ENCODE data around the gene CCDC24.

The CCDC24 gene

DNA sequence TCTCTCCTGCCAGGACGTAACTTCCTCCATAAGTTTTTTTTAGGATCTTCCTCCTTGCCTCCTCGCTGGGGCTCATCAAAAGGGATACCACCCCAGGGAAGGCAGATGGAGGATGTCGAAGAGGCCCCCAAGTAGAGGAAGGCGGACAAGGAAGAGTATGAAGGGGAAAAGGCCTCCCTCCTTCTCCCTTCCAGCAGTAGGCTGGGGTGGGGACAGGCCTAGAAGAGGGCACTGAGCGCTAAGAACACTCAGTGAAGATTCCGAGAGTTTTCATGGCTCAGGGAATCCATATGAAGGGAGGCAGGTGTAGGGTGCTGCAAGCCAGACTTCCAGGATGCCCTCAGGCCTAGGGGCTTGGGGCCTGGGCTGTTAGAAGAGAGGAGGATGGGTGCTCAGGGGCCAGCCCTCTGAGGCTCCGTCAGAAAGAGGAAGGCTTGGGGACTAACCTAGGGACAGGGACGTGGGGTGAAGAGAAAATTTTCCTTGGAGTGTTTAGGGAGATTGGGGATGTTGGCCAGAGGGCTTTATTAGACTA is 41.7 kb downstream of the CCDC24 start:
- Histone ChIP-seq H3K27me3 (ENCODE audit: insufficient read depth, low read length) (peaks cover 2% of the 10 kb centered on the region), H3K9me3 (ENCODE audit: low read length) (no peaks in the 10 kb centered on the region), H2AFZ (ENCODE audit: low read depth, low read length) (no peak overlapping the region)

DNA sequence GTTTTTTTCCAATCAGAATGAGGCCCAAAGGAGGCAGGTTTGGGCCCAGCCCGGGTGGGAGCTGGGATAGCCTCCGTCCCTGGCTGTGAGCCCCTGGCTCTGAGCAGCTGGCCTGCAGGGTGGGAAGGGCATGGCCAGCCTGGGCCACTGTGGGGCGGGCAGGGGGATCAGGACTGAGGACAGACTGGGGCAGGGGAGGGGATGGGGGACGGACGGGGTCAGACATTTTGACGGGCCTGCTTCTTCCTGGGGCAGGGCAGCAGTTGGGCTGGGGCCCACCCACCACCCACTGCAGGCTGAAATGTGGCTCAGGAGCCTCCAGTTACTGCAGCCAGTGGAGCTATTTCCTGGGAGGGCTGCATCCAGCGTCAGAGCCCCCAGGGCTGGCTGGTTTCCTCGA is 42.4 kb downstream of the CCDC24 start:
- Histone ChIP-seq H3K9me3 (ENCODE audit: low read length) (no peaks in the 10 kb centered on the region), H3K27me3 (ENCODE audit: insufficient read depth, low read length) (peaks cover 2% of the 10 kb centered on the region), H2AFZ (ENCODE audit: low read depth, low read length) (no peak overlapping the region), H3K4me1 (ENCODE audit: insufficient read depth, low read length) (peaks cover 27% of the 10 kb centered on the region), H3K36me3 (ENCODE audit: insufficient read depth, low read length) (no peaks in the 10 kb centered on the region), H3K4me3 (ENCODE audit: low read length) (no peak overlapping the region)

More for the DNA sequence above, 41.7 kb downstream of the CCDC24 start:
- Histone ChIP-seq H3K4me3 (ENCODE audit: low read length) (no peak overlapping the region), H3K36me3 (ENCODE audit: insufficient read depth, low read length) (no peaks in the 10 kb centered on the region), H3K4me1 (ENCODE audit: insufficient read depth, low read length) (peaks cover 27% of the 10 kb centered on the region)

DNA sequence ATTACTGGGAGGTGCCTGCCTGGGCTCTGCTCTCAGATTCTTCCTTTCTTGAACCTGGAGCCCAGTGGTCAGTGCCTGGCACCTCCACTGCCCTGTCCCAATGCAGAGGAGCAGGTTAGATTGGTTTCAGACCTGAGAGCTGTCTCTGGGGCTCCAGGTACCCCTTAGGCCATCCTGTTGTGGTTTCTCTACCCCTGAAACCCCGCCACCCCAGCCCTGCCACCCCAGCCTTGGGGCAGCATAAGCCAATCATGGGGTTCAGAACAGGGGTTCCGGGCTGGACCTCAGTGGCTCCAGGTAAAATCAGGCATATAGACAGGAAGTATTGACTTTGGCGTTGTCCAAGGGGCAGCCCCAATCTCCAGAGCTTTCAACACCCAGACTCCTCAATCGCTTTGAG is 43.0 kb downstream of the CCDC24 start:
- Histone ChIP-seq H3K27me3 (ENCODE audit: insufficient read depth, low read length) (peaks cover 2% of the 10 kb centered on the region), H3K4me1 (ENCODE audit: insufficient read depth, low read length) (peaks cover 23% of the 10 kb centered on the region), H3K36me3 (ENCODE audit: insufficient read depth, low read length) (no peaks in the 10 kb centered on the region), H3K4me3 (ENCODE audit: low read length) (no peak overlapping the region), H3K9me3 (ENCODE audit: low read length) (no peaks in the 10 kb centered on the region), H2AFZ (ENCODE audit: low read depth, low read length) (no peak overlapping the region)

DNA sequence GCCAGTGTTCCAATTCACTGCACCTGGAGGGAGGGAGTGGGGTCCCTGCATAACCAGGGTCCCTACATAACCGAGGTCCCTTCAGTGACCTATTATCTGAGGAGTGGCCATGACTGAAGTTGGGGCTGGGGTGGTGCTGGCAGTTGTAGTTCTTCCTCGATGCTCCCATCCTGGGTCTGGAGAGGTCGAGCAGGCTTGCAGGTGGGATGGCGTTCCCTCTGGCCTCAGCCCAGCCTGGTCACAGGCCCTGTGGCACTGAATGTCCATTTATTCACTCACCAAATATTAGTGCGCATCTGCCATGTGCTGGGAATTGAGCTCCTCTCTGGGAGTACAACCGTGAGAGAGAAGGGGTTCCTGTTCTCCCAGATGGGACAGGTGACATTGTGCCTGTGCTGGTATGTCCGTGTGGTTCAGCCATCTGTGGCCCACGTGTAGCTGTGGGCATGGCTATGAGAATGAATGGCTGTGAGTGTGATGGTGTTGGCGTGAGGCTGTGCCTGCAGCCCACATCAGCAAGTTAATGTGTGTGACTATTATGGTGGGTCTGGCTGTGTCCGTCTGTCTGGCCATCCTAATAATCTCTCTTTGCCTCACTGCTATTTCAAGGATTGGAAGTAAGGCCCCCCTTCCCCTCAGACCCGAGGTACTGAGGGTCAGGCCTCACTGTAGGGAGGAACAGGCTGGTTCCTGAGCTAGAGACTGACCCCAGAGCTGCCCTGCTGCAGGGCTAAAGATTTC is 43.7 kb downstream of the CCDC24 start:
- no peaks in the 10 kb centered on the region for H3K36me3 ChIP-seq (ENCODE audit: insufficient read depth, low read length)
- no peak overlapping the region for H2AFZ ChIP-seq (ENCODE audit: low read depth, low read length)
- peaks cover 21% of the 10 kb centered on the region for H3K4me1 ChIP-seq (ENCODE audit: insufficient read depth, low read length)
- H3K9me3 ChIP-seq (ENCODE audit: low read length) = no peaks in the 10 kb centered on the region
- H3K27me3 ChIP-seq (ENCODE audit: insufficient read depth, low read length) = peaks cover 2% of the 10 kb centered on the region
- H3K4me3 ChIP-seq (ENCODE audit: low read length) = no peak overlapping the region

DNA sequence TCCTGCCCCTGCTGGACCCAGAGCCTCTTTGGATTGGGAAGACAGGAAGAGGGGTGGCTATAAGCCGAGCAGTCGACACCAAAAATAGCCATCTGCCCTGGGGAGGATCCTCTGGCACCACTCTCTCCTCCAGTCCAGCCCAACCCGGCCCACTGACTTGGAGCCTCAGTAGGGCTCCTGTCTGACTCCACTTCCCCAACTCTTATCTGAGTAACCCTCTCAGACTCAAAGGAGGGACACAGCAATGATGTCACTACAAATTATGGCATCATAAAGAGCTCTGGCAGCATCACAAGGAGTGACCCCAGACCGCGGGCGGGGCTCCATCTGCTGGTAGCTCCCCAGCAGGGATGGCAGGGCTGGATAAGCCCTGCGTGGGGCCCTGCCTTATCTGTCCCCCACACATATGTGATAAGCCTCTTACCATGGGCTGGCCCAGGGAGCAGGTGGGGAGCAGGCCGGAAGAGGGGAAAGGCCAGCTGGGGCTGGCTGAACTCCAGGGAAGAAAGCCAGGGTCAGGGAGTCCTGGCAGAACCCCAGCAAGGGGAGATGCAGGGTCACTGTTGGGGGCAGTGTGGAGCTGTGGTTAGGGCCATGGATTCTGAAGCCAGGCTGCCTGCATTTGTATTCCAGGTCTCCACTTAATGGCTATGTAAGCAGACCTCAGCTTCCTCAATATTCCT is 44.5 kb downstream of the CCDC24 start:
- Histone ChIP-seq H2AFZ (ENCODE audit: low read depth, low read length) (no peak overlapping the region), H3K9me3 (ENCODE audit: low read length) (no peaks in the 10 kb centered on the region), H3K27me3 (ENCODE audit: insufficient read depth, low read length) (peaks cover 2% of the 10 kb centered on the region), H3K36me3 (ENCODE audit: insufficient read depth, low read length) (no peaks in the 10 kb centered on the region), H3K4me3 (ENCODE audit: low read length) (no peak overlapping the region), H3K4me1 (ENCODE audit: insufficient read depth, low read length) (peaks cover 19% of the 10 kb centered on the region)

DNA sequence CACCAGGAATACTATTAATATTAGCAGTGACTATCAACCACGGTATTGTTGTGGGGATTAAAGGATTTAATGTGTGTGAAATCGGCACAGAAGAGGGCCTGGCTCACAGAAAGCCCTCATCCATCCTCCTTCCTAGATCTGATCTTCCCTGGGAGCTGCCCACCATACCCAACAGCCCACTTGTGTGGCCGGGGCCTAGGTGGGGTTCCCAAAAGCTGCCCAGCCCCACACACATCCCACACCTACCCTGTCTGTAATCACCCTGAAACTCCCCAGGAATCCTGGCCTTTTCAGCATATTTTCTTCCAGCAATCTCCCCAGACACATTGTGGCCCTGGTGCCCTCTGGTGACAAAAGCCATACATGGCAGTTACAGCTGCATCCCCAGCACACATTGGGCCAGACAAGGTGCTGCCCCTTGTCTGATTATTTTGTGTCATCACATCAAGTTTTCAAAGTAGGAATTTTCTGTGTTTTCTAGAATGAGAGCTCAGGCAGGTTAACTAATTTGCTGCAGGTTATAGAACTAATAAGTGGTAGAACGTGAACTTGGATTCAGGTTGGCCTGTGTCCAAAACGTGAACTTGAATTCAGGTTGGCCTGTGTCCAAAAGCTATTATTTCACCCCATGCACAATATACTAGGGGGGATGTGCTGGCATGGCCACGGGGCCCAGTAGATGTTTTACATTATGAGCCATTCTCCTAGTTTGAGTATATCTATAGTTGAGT is 45.2 kb downstream of the CCDC24 start:
- peaks cover 12% of the 10 kb centered on the region for H3K4me1 ChIP-seq (ENCODE audit: insufficient read depth, low read length)
- no peak overlapping the region for H2AFZ ChIP-seq (ENCODE audit: low read depth, low read length)
- no peak overlapping the region for H3K4me3 ChIP-seq (ENCODE audit: low read length)
- H3K36me3 ChIP-seq (ENCODE audit: insufficient read depth, low read length) = no peaks in the 10 kb centered on the region
- no peaks in the 10 kb centered on the region for H3K9me3 ChIP-seq (ENCODE audit: low read length)
- peaks cover 2% of the 10 kb centered on the region for H3K27me3 ChIP-seq (ENCODE audit: insufficient read depth, low read length)

DNA sequence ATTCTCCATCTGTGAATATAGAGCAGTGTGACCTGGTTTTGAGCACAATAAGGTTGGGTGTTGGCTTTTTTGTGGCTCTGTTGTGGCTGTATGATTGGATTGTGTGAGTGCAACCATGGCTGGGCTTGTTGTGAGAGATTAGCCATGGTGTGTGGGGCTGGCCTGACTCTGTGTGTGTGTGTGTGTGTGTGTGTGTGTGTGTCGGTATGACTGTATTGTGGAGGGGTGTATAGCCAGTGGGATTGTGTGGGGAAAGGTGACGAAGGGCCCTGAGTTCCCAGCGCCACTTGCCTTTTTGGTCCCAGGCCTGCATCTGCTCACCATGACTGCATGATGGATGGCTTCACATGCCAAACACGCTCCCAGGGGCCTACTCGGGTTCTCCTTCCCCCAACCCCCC is 45.8 kb downstream of the CCDC24 start:
- Histone ChIP-seq H3K9me3 (ENCODE audit: low read length) (no peaks in the 10 kb centered on the region), H3K4me3 (ENCODE audit: low read length) (no peak overlapping the region), H3K27me3 (ENCODE audit: insufficient read depth, low read length) (peaks cover 2% of the 10 kb centered on the region), H3K4me1 (ENCODE audit: insufficient read depth, low read length) (peaks cover 6% of the 10 kb centered on the region), H3K36me3 (ENCODE audit: insufficient read depth, low read length) (no peaks in the 10 kb centered on the region), H2AFZ (ENCODE audit: low read depth, low read length) (no peak overlapping the region)

DNA sequence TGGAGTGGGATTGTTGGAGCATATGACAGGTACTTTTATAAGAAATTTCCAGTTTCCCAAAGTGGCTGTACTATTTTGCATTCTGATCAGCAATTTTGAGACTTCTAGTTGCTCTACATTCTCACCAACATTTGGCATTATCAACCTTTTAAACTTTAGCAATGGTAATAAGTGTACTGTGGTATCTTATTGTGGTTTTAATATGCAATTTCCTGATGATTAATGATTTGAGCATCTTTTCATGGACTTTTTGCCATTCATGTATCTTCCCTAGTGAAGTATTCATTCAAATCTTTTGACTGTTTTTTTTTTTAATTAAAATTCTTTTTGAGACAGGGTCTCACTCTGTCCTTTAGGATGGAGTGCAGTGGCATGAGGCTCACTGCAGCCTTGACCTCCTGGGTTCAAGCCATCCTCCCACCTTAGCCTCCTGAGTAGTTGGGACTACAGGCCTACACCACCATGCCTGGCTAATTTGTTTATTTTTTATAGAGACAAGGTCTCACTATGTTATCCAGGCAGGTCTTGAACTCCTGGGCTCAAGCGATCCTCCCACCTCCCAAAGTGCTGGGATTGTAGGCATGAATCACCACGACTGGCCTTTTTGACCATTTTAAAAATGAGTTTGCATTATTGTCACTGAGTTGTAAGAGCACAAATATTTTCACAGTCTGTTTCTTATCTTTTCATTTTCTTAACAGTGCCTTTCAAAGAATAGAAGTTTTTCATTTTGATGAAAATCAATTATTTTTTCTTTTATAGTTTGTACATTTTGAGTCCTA is 47.7 kb downstream of the CCDC24 start:
- H2AFZ ChIP-seq (ENCODE audit: low read depth, low read length) = no peak overlapping the region
- H3K4me3 ChIP-seq (ENCODE audit: low read length) = no peak overlapping the region
- H3K4me1 ChIP-seq (ENCODE audit: insufficient read depth, low read length) = peaks cover 5% of the 10 kb centered on the region
- no peaks in the 10 kb centered on the region for H3K36me3 ChIP-seq (ENCODE audit: insufficient read depth, low read length)
- no peaks in the 10 kb centered on the region for H3K9me3 ChIP-seq (ENCODE audit: low read length)
- no peaks in the 10 kb centered on the region for H3K27me3 ChIP-seq (ENCODE audit: insufficient read depth, low read length)

DNA sequence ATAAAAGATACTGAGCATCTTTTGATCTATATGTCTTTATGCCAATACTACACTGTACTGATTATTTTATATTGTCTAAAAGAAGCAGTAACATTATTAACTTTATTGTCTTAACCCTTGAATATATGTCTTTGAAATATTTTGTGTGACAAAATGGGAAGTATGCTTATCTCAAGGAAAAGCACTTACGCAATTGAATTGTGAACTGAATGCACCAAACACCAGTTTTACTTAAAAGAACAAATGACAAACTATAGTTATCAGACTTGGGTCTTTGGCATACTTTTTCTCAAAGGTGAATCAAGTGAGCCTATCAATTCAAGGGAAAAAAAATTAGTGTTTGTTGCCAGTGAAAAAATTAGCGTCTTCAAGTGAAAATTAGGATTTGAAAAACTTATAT is 49.0 kb downstream of the CCDC24 start:
- Histone ChIP-seq H2AFZ (ENCODE audit: low read depth, low read length) (no peak overlapping the region), H3K4me1 (ENCODE audit: insufficient read depth, low read length) (peaks cover 5% of the 10 kb centered on the region), H3K9me3 (ENCODE audit: low read length) (no peaks in the 10 kb centered on the region), H3K27me3 (ENCODE audit: insufficient read depth, low read length) (peaks cover 6% of the 10 kb centered on the region), H3K36me3 (ENCODE audit: insufficient read depth, low read length) (no peaks in the 10 kb centered on the region), H3K4me3 (ENCODE audit: low read length) (no peak overlapping the region)

DNA sequence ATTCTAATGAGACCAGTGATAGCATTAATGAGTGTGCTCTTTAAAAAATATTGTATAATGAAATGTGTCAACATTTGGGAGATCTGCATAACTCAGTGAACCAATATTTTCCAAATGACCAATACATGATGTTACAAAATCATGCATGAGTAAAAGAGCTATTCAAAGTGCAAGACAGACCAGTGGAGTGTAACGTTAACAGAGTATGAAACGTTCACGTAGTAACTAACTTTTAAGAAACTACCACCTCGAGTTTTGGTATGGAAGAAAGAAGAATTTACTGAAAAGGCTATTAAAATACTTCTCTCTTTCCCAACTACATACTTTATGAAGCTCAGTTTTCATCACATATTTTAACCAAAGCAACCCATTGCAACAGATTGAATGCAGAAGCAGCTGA is 49.4 kb downstream of the CCDC24 start:
- no peaks in the 10 kb centered on the region for H3K9me3 ChIP-seq (ENCODE audit: low read length)
- no peak overlapping the region for H3K4me3 ChIP-seq (ENCODE audit: low read length)
- H3K36me3 ChIP-seq (ENCODE audit: insufficient read depth, low read length) = no peaks in the 10 kb centered on the region
- no peak overlapping the region for H2AFZ ChIP-seq (ENCODE audit: low read depth, low read length)
- peaks cover 6% of the 10 kb centered on the region for H3K27me3 ChIP-seq (ENCODE audit: insufficient read depth, low read length)
- H3K4me1 ChIP-seq (ENCODE audit: insufficient read depth, low read length) = peaks cover 5% of the 10 kb centered on the region

DNA sequence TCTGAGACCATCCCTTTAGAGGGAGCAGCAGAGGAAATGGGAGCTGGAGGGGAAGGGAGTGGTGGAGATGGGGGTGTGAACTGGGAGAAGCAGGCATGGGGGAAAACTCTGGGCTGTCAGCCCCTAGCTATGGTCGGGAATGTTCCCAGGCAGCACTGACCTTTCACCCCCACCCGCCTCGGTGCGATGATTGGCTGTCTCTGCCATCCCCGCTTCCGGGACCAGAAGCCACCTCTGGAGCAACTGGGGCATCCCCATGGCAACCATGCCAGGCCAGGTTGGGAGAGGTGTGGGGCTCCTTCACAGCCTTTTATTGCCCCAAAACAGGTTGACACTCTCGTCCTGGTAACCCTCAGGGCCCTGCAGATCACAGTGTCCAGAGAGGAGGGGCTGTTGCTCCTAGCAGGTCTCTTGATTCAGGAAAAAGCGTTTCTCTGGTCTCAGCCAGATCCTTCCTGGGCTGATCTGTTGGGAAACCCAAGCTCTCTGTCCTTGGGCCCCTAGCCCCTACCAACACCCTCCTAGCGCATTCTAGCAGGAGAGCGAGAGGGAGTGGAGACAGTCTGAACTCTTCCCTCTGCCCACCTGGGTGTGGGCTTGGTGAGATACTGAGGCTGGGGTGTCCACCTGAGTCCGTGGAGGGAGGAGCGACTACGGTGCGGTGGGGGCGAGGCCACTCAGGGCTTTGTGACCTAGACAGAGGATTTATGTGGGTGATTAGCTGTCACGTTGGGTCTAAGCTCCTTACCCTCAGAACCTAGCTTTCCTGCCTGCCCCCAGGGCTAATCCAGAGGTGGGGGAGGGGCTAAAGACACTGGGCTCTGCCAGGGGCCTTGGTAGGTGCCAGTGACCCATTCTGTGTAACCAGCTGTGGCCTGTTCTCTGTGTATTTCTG is 52.0 kb downstream of the CCDC24 start:
- peaks cover 4% of the 10 kb centered on the region for H3K4me1 ChIP-seq (ENCODE audit: insufficient read depth, low read length)
- H3K27me3 ChIP-seq (ENCODE audit: insufficient read depth, low read length) = peaks cover 6% of the 10 kb centered on the region
- H3K4me3 ChIP-seq (ENCODE audit: low read length) = no peak overlapping the region
- no peaks in the 10 kb centered on the region for H3K9me3 ChIP-seq (ENCODE audit: low read length)
- no peak overlapping the region for H2AFZ ChIP-seq (ENCODE audit: low read depth, low read length)
- no peaks in the 10 kb centered on the region for H3K36me3 ChIP-seq (ENCODE audit: insufficient read depth, low read length)
